ENCODE results near the gene LRIG1.

The LRIG1 gene

GRCh38 chr3:66450390-66451022 is 50.3 kb downstream of the LRIG1 start:
- no peaks in the 10 kb centered on the region for H3K27me3 ChIP-seq (replicated peaks in 2 of 5; ENCODE audit: control insufficient read depth in 4 of 5, insufficient read depth in 5 of 5, low read length in 4 of 5)
- ChIA-PET POLR2A (no interaction called here), CTCF (interaction anchor here (1.1 to 4.3 kb wide), 4 partner anchors 11 to 28 kb away, joined by 3 to 17 read pairs (median 4); no protein-coding TSS in a partner anchor)
- peak in 2 of 3 donors; percentile 28 to 37 for DNase-seq
- WGBS (ENCODE audit: insufficient coverage): 78% methylated on average over 2 of the region's 4 CpGs
- peaks cover 4 to 19% (median 14%) of the 10 kb centered on the region in 4 experiments for H3K4me1 ChIP-seq (ENCODE audit: control extremely low read depth in 1 of 4, control insufficient read depth in 4 of 4, insufficient read depth in 4 of 4, low read length in 3 of 4)
- H3K4me3 ChIP-seq (ENCODE audit: control insufficient read depth in 1 of 7, extremely low read depth in 1 of 7, insufficient read depth in 4 of 7, low read depth in 2 of 7, low read length in 6 of 7): no peak overlapping the region
- no peak overlapping the region for H3K27ac ChIP-seq (ENCODE audit: insufficient read depth in 1 of 2, low read depth in 1 of 2, low read length in 2 of 2, poor library complexity in 1 of 2, severe bottlenecking in 2 of 2)
- no peaks in the 10 kb centered on the region for H3K9me3 ChIP-seq (ENCODE audit: control extremely low read depth in 1 of 5, control insufficient read depth in 4 of 5, insufficient read depth in 2 of 5, low read depth in 1 of 5, low read length in 4 of 5)
- H3K36me3 ChIP-seq (ENCODE audit: control insufficient read depth in 4 of 4, insufficient read depth in 4 of 4, low read length in 3 of 4): no peaks in the 10 kb centered on the region

- Histone ChIP-seq H3K9me3 (ENCODE audit: control extremely low read depth in 1 of 5, control insufficient read depth in 4 of 5, insufficient read depth in 2 of 5, low read depth in 1 of 5, low read length in 4 of 5) (no peaks in the 10 kb centered on the region), H3K27me3 (replicated peaks in 2 of 5; ENCODE audit: control insufficient read depth in 4 of 5, insufficient read depth in 5 of 5, low read length in 4 of 5) (no peaks in the 10 kb centered on the region), H3K4me1 (ENCODE audit: control extremely low read depth in 1 of 4, control insufficient read depth in 4 of 4, insufficient read depth in 4 of 4, low read length in 3 of 4) (peaks cover 3 to 19% (median 13%) of the 10 kb centered on the region in 4 experiments), H3K4me3 (ENCODE audit: control insufficient read depth in 1 of 7, extremely low read depth in 1 of 7, insufficient read depth in 4 of 7, low read depth in 2 of 7, low read length in 6 of 7) (no peak overlapping the region), H3K27ac (ENCODE audit: insufficient read depth in 1 of 2, low read depth in 1 of 2, low read length in 2 of 2, poor library complexity in 1 of 2, severe bottlenecking in 2 of 2) (no peak overlapping the region), H3K36me3 (ENCODE audit: control insufficient read depth in 4 of 4, insufficient read depth in 4 of 4, low read length in 3 of 4) (no peaks in the 10 kb centered on the region)
- CTCF ChIA-PET: interaction anchor here (1.0 to 4.3 kb wide), 4 partner anchors 12 to 33 kb away, joined by 3 to 17 read pairs (median 3); no protein-coding TSS in a partner anchor
- 76% methylated on average over 6 of the region's 7 CpGs for WGBS (ENCODE audit: insufficient coverage)
- POLR2A ChIA-PET: no interaction called here
- no peak for DNase-seq
These were observed 51.3 kb downstream of the LRIG1 start for GRCh38 chr3:66449411-66449974.

- DNase-seq: no peak
- CTCF ChIA-PET: interaction anchor here (1.5 kb wide), 1 partner anchor 37 kb away, joined by 6 read pairs; no protein-coding TSS in a partner anchor
- H3K4me3 ChIP-seq (ENCODE audit: control insufficient read depth in 1 of 7, extremely low read depth in 1 of 7, insufficient read depth in 4 of 7, low read depth in 2 of 7, low read length in 6 of 7): no peak overlapping the region
- no peak overlapping the region for H3K27ac ChIP-seq (ENCODE audit: insufficient read depth in 1 of 2, low read depth in 1 of 2, low read length in 2 of 2, poor library complexity in 1 of 2, severe bottlenecking in 2 of 2)
- WGBS (ENCODE audit: insufficient coverage): 96% methylated on average over 7 of the region's 7 CpGs
- H3K36me3 ChIP-seq (ENCODE audit: control insufficient read depth in 4 of 4, insufficient read depth in 4 of 4, low read length in 3 of 4): no peaks in the 10 kb centered on the region
- POLR2A ChIA-PET: no interaction called here
- peaks cover 12 to 44% (median 30%) of the 10 kb centered on the region in 4 experiments for H3K4me1 ChIP-seq (ENCODE audit: control extremely low read depth in 1 of 4, control insufficient read depth in 4 of 4, insufficient read depth in 4 of 4, low read length in 3 of 4)
- no peaks in the 10 kb centered on the region for H3K9me3 ChIP-seq (ENCODE audit: control extremely low read depth in 1 of 5, control insufficient read depth in 4 of 5, insufficient read depth in 2 of 5, low read depth in 1 of 5, low read length in 4 of 5)
- H3K27me3 ChIP-seq (replicated peaks in 2 of 5; ENCODE audit: control insufficient read depth in 4 of 5, insufficient read depth in 5 of 5, low read length in 4 of 5): no peaks in the 10 kb centered on the region
These were observed 56.6 kb downstream of the LRIG1 start for GRCh38 chr3:66444146-66444644.

GRCh38 chr3:66443118-66443803 is 57.6 kb downstream of the LRIG1 start:
- Histone ChIP-seq H3K27me3 (replicated peaks in 2 of 5; ENCODE audit: control insufficient read depth in 4 of 5, insufficient read depth in 5 of 5, low read length in 4 of 5) (no peaks in the 10 kb centered on the region), H3K36me3 (ENCODE audit: control insufficient read depth in 4 of 4, insufficient read depth in 4 of 4, low read length in 3 of 4) (no peaks in the 10 kb centered on the region), H3K27ac (ENCODE audit: insufficient read depth in 1 of 2, low read depth in 1 of 2, low read length in 2 of 2, poor library complexity in 1 of 2, severe bottlenecking in 2 of 2) (no peak overlapping the region), H3K4me1 (ENCODE audit: control extremely low read depth in 1 of 4, control insufficient read depth in 4 of 4, insufficient read depth in 4 of 4, low read length in 3 of 4) (peaks cover 12 to 44% (median 30%) of the 10 kb centered on the region in 4 experiments), H3K9me3 (ENCODE audit: control extremely low read depth in 1 of 5, control insufficient read depth in 4 of 5, insufficient read depth in 2 of 5, low read depth in 1 of 5, low read length in 4 of 5) (no peaks in the 10 kb centered on the region), H3K4me3 (ENCODE audit: control insufficient read depth in 1 of 7, extremely low read depth in 1 of 7, insufficient read depth in 4 of 7, low read depth in 2 of 7, low read length in 6 of 7) (no peak overlapping the region)
- WGBS (ENCODE audit: insufficient coverage): 96% methylated on average over 6 of the region's 10 CpGs
- DNase-seq: no peak
- ChIA-PET POLR2A (no interaction called here), CTCF (interaction anchor here (1.5 kb wide), 2 partner anchors 13 to 36 kb away, joined by 5 to 6 read pairs; no protein-coding TSS in a partner anchor)

- Histone ChIP-seq H3K27ac (ENCODE audit: insufficient read depth in 1 of 2, low read depth in 1 of 2, low read length in 2 of 2, poor library complexity in 1 of 2, severe bottlenecking in 2 of 2) (no peak overlapping the region), H3K27me3 (replicated peaks in 2 of 5; ENCODE audit: control insufficient read depth in 4 of 5, insufficient read depth in 5 of 5, low read length in 4 of 5) (no peaks in the 10 kb centered on the region), H3K4me3 (ENCODE audit: control insufficient read depth in 1 of 7, extremely low read depth in 1 of 7, insufficient read depth in 4 of 7, low read depth in 2 of 7, low read length in 6 of 7) (no peak overlapping the region), H3K4me1 (ENCODE audit: control extremely low read depth in 1 of 4, control insufficient read depth in 4 of 4, insufficient read depth in 4 of 4, low read length in 3 of 4) (peaks cover 12 to 44% (median 30%) of the 10 kb centered on the region in 4 experiments), H3K9me3 (ENCODE audit: control extremely low read depth in 1 of 5, control insufficient read depth in 4 of 5, insufficient read depth in 2 of 5, low read depth in 1 of 5, low read length in 4 of 5) (no peaks in the 10 kb centered on the region), H3K36me3 (ENCODE audit: control insufficient read depth in 4 of 4, insufficient read depth in 4 of 4, low read length in 3 of 4) (no peaks in the 10 kb centered on the region)
- ChIA-PET CTCF (interaction anchor here (0.5 to 1.5 kb wide), 5 partner anchors 13 to 35 kb away, joined by 3 to 6 read pairs (median 4); no protein-coding TSS in a partner anchor), POLR2A (no interaction called here)
- peak in 1 of 3 donors; percentile 21 for DNase-seq
- 92% methylated on average over 10 of the region's 13 CpGs for WGBS (ENCODE audit: insufficient coverage)
These were observed 58.3 kb downstream of the LRIG1 start for GRCh38 chr3:66442254-66443117.

GRCh38 chr3:66441692-66442091 is 59.1 kb downstream of the LRIG1 start:
- DNase-seq: no peak
- Histone ChIP-seq H3K4me1 (ENCODE audit: control extremely low read depth in 1 of 4, control insufficient read depth in 4 of 4, insufficient read depth in 4 of 4, low read length in 3 of 4) (peaks cover 12 to 44% (median 30%) of the 10 kb centered on the region in 4 experiments), H3K27ac (ENCODE audit: insufficient read depth in 1 of 2, low read depth in 1 of 2, low read length in 2 of 2, poor library complexity in 1 of 2, severe bottlenecking in 2 of 2) (no peak overlapping the region), H3K9me3 (ENCODE audit: control extremely low read depth in 1 of 5, control insufficient read depth in 4 of 5, insufficient read depth in 2 of 5, low read depth in 1 of 5, low read length in 4 of 5) (no peaks in the 10 kb centered on the region), H3K36me3 (ENCODE audit: control insufficient read depth in 4 of 4, insufficient read depth in 4 of 4, low read length in 3 of 4) (no peaks in the 10 kb centered on the region), H3K27me3 (replicated peaks in 2 of 5; ENCODE audit: control insufficient read depth in 4 of 5, insufficient read depth in 5 of 5, low read length in 4 of 5) (no peaks in the 10 kb centered on the region), H3K4me3 (ENCODE audit: control insufficient read depth in 1 of 7, extremely low read depth in 1 of 7, insufficient read depth in 4 of 7, low read depth in 2 of 7, low read length in 6 of 7) (no peak overlapping the region)
- ChIA-PET CTCF (interaction anchor here (1.0 to 1.3 kb wide), 2 partner anchors 22 to 27 kb away, joined by 3 to 4 read pairs; no protein-coding TSS in a partner anchor), POLR2A (no interaction called here)
- 100% methylated on average over 3 of the region's 6 CpGs for WGBS (ENCODE audit: insufficient coverage)
